CD4-positive, alpha-beta T cell treated with Interleukin-4 for 4 hours (primary cell): ENCODE results near the gene PARD3.

Source experiments
- DNase-seq: peaks from one replicate; pipeline ENCODE4 v3.0.0-alpha.2; 2020

PARD3 gene

GRCh38 chr10:34193931-34194626, 621.0 kb downstream of the PARD3 start:
- no peak for DNase-seq

DNA sequence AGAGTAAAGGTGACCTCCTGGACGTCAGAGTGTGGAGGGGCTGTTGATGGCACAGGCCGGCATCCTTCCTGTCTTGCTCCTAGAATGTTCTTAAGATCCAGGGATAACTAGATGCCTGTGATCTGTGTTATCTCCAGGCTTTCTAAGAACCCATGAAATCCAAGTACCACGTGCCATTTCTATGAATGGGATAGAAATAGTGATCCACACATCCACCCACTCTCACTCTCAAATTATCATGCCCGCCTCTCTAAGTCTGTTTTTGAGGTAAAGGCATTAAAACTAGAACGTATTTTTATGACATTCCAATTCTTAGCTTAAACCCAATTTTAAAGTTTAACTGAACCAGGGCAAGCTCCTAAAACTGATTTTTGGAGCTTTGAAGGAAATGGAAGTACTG, 622.5 kb downstream of the PARD3 start:
- no peak for DNase-seq

- DNase-seq, result no peak
Measured at GRCh38 chr10:34191406-34191805, 623.7 kb downstream of the PARD3 start.

DNA sequence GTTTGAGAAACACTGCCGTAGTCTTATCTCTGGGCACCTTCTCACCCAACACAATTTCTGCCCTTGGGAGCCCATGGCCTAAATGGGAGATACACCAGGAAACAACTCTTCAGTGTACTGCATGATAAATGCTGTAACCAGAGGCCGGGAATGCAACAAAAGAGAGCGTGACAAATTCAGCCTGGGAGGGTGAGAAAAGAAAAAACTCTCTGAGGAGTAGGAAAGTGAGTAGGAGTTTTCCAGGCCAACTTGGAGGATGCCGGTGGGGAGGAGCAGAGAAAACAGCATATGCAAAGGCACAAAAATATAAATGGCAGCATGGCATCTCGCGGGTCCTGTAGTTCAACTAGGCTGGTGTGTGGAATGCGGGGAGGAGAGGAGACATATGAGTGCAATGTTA, 624.5 kb downstream of the PARD3 start:
- no peak for DNase-seq

GRCh38 chr10:34189830-34190229, 625.3 kb downstream of the PARD3 start:
- no peak for DNase-seq

DNA sequence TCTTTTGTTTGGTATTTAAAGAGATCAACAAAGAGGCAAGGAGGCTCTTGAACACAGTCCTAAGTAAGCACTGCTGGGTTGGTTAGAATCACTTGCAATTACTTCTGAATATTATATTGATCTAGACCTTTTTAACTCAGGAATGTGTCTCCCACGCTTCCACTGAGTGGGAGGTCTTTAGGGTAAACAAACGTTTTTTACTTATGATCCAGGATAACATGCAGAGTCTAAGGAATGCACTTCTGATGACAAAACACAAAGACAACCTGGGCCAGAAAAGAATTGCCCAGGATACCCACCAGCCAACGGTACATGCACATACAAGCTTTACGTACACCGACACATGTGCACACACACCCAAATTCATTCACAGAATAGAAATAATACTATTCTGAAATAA, 626.9 kb downstream of the PARD3 start:
- no peak for DNase-seq

- no peak for DNase-seq
Measured at GRCh38 chr10:34187201-34187600, 627.9 kb downstream of the PARD3 start.

- DNase-seq, result no peak
Measured at GRCh38 chr10:34186745-34187144, 628.4 kb downstream of the PARD3 start.

DNA sequence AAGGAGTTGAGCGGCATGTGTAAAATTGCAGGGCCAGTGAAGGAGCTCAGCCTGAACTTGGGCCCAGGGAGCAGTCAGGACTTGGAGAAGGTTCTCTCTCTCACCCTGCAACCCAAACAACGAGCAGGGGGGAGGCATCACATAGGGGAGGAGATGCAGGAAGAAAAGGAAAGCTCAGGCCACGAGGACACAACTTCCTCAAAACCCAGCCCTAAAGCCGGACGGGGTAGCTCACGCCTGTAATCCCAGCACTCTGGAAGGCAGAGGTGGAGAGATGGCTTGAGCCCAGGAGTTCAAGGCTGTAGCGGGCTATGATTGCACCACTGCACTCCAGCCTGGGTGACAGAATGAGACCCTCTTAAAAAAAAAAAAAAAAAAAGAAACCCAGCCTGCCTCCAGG, 629.1 kb downstream of the PARD3 start:
- DNase-seq, result no peak

- DNase-seq, result no peak
Measured at GRCh38 chr10:34184939-34185386, 630.1 kb downstream of the PARD3 start.

DNA sequence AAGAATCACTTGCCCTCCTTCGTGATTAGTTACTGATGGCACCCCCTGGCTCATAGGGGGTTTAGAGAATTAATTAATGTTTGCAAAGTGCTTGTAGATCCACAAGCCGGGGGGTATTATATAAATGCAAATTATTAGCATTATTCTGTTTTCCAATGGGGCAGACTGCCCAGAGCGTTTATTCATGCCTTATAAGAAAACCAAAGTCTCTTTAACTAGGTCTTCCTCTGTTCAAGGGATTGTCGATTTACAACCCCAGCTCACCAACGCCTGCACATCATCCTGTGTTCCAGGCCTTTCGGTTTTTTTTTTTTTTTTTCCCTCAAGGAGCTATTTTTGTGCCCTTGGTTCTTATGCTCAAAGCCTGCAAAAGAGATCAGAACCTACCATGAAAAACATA, 630.7 kb downstream of the PARD3 start:
- DNase-seq, result no peak

DNA sequence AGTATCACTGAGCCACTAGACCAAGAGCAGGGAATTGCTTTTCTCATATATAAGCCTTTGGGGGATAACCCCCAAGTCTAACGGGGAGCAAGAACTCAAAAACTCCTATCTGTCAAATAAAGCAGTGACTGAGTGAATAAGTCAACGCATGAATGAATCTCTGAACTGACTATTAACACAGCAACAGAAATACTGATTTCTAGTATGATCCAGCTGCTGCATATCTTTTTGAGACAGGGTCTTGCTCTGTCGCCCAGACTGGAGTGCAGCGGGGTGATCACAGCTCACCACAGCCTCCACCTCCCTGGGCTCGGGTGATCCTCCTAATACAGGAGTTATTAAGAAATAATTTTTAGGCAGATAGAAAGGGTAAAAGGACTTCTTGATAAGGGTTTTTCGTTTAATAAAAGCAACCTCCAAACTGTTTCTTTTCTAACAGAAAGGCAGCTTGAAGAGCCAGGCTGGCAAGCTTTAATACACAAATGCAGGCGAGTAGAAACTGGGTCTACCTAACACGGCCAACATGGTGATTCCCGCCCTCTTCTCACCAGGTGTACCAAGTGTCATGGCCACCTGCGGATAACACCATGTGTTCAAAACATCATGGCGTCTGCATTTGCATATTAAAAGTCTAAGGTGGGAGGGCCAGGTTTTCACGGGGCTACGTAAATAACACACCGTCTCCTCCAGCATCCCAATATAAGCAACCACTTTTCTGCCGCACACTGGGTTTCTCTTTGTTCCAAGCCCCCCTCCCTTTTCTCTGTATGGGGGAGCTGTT, 631.9 kb downstream of the PARD3 start:
- DNase-seq, result no peak

- DNase-seq, result no peak
Measured at GRCh38 chr10:34181553-34182300, 633.4 kb downstream of the PARD3 start.

- no peak for DNase-seq
Measured at GRCh38 chr10:34180749-34181148, 634.3 kb downstream of the PARD3 start.

DNA sequence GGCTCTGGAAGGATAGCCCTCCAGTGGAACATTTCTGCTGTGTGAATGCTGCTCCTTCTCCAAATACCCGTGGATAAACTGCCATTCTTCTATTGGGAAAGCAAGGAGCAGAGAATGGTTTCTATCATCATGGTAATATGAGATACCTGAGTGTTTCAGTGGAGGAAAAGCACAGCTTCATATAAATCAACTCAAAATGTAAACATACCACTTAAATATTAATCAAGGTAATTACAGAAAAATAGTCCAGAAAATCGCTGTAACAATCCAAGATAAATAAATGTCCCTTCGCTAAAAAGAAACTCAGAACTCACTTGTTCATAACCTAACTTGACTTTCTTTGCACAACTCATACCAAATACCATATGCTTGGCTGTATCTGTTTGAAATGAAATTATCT, 635.8 kb downstream of the PARD3 start:
- DNase-seq, result no peak

DNA sequence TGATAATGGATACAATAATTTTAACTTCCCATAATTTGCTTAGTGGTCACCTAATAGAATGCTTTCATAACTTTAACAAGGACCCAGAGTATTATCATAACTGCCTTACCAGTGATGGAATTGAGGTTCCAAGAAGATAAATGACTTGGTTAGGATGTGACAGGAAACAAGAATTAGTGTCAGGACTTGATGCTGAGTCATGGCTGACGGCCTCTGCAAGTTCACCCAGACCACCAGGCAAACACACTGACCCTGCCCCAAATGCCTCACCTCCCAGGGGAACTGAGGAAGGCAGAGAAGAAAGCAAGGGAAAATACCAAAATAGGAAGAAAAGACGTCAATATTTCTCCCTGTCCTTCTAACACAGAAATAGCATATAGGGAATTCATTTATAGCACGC, 636.3 kb downstream of the PARD3 start:
- DNase-seq, result no peak

DNA sequence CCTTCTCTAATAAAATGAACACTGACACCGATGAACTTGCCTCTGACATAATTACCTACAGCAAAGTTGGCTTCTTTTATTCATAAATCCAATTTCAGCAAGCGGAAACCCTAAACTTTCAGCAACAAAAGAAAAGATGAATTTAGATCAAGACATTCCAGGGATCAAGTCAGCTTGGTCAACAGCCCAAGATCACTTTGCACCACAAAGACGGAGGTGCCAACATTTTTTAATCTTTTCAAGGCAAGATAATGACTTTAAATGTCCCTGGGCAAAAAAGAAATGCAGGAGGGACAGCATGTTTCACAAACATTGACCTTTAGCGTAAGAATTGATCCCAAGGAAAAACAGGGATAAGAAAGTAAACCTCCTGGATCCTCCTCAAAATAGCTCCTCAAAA, 636.9 kb downstream of the PARD3 start:
- no peak for DNase-seq

- DNase-seq, result no peak
Measured at GRCh38 chr10:34177445-34177844, 637.7 kb downstream of the PARD3 start.

GRCh38 chr10:34176351-34176750, 638.7 kb downstream of the PARD3 start:
- no peak for DNase-seq

DNA sequence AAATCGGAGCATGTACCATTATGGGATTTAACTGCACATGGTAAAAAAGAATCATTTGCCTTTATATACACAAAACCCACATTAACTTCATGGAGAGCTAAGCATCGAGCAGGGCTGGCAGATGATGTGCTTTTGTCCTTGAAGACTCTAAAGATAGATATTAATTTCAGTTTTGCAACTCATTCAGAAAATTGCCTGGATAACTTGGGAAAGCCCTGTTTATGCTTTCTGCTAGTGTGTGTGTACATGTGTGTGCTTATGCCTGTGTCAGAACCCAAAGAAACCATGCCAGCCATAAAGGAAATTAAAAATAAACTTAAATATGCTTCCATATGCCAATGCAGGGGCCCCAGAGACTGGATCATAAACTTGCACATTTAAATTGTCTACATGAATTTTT, 640.0 kb downstream of the PARD3 start:
- no peak for DNase-seq

- DNase-seq, result no peak
Measured at GRCh38 chr10:34172936-34173533, 642.1 kb downstream of the PARD3 start.

DNA sequence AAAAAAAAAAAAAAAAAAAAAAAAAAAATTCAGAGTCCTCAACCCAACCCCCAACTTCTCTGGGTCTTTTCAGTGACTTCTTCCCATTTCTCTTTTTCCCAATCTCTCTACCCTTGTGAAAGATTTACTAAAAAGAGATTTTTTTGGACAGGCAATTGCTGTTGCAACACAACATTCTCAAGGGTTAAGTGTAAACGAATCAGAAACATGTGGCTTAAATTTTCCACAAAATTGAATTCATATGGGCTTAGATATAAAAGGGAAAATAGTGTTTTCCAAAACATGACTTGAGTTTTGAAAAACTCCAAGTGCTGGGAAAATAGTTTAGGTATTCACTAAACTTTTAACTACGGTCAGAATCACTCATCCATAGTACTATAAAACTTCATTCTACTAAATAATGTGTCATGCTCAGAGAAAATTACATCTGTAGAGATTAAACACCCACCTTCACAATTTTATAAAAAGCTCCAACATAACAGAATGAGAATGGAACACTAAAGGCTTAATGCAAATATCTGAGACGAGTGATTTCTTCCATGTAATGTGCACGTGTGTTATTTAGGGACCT, 643.1 kb downstream of the PARD3 start:
- no peak for DNase-seq

DNA sequence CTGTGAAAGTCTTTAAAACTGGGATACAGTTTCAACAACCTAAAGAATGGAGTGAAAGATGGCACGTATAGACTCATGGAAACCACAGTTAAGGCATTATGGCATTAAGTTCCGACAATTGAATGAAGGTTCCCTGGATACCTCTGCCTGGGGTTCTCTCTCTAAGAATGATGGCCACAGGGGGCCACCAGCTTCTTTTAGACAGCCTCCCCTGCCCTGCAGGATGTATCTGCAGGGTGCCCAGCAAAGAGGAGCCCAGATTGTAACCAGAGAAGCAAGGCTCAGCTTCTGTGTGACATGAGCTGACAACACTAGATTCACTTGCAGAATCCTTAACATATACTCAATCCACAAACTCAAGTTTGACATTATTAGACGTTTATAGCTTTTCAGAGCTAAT, 645.4 kb downstream of the PARD3 start:
- DNase-seq, result no peak
